ENCODE results near the gene IFT88.

Gene IFT88, protein sequence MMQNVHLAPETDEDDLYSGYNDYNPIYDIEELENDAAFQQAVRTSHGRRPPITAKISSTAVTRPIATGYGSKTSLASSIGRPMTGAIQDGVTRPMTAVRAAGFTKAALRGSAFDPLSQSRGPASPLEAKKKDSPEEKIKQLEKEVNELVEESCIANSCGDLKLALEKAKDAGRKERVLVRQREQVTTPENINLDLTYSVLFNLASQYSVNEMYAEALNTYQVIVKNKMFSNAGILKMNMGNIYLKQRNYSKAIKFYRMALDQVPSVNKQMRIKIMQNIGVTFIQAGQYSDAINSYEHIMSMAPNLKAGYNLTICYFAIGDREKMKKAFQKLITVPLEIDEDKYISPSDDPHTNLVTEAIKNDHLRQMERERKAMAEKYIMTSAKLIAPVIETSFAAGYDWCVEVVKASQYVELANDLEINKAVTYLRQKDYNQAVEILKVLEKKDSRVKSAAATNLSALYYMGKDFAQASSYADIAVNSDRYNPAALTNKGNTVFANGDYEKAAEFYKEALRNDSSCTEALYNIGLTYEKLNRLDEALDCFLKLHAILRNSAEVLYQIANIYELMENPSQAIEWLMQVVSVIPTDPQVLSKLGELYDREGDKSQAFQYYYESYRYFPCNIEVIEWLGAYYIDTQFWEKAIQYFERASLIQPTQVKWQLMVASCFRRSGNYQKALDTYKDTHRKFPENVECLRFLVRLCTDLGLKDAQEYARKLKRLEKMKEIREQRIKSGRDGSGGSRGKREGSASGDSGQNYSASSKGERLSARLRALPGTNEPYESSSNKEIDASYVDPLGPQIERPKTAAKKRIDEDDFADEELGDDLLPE

GRCh38 chr13:20566898-20567874 is at the start of gene IFT88:
Gene IFT88, plus strand, starts transcription at chr13:20567157. Its CDS starts 7,229 bp downstream, at chr13:20574386.
- TF ChIP-seq CTCF (IDR thresholded peaks at IDR 0.05; ENCODE audit: low read depth, low read length), result no peak
- peak within 1 kb of the TSS; percentile 62 for H3K4me3 ChIP-seq (ENCODE audit: low read depth, low read length)

DNA sequence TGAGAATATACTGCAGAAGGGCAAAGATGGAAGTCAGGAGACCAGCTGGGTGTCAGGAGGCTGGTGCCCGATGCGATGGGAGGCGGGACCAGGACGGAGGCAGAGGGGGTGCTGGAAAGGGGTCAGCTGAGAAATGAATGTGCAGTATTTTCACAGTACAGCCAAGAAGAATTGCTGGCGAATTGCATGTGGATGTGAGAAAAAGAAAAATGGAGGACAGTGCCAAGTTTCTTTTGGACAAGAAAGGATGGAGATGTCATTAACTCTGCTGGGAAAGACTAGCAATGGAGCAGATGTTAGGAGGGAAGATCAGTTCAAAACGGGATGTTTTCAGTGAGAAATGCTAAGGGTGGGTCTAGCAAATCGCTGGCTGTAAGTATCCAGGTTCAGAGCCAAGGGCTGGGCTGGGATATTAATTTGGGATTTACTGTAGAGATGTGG is 48.3 kb upstream of the IFT88 start:
- H3K4me3 ChIP-seq (ENCODE audit: low read depth, low read length), result no peak overlapping the region
- TF ChIP-seq CTCF (IDR thresholded peaks at IDR 0.05; ENCODE audit: low read depth, low read length), result no peak

GRCh38 chr13:20519875-20520274 is 47.1 kb upstream of the IFT88 start:
- no peak for TF ChIP-seq CTCF (IDR thresholded peaks at IDR 0.05; ENCODE audit: low read depth, low read length)
- H3K4me3 ChIP-seq (ENCODE audit: low read depth, low read length), result no peak overlapping the region

GRCh38 chr13:20521364-20522115 is 45.4 kb upstream of the IFT88 start:
- no peak for TF ChIP-seq CTCF (IDR thresholded peaks at IDR 0.05; ENCODE audit: low read depth, low read length)
- no peak overlapping the region for H3K4me3 ChIP-seq (ENCODE audit: low read depth, low read length)

- H3K4me3 ChIP-seq (ENCODE audit: low read depth, low read length), result peak overlapping the region; percentile 76
- TF ChIP-seq CTCF (IDR thresholded peaks at IDR 0.05; ENCODE audit: low read depth, low read length), result no peak
Observed at GRCh38 chr13:20525144-20525600, 41.8 kb upstream of the IFT88 start.
